Stimulated activated naive CD4-positive, alpha-beta T cell (primary cell): ENCODE measurements around the gene LZTS3.
"Not testable (repeated sequence)": the region's sequence is repeated elsewhere in the genome, so short reads cannot be mapped to it uniquely, and the experiment has no call there.

Experiments
- DNase-seq, 6 experiments: peaks; one replicate each; lab custom pipeline; 2025; lab: John Stamatoyannopoulos, UW

The LZTS3 gene

GRCh38 chr20:3135507-3136070, 37.8 kb downstream of the LZTS3 start:
- DNase-seq = no peak

GRCh38 chr20:3134151-3134550, 39.2 kb downstream of the LZTS3 start:
- DNase-seq = no peak

GRCh38 chr20:3133155-3133554, 40.2 kb downstream of the LZTS3 start:
- DNase-seq = no peak

GRCh38 chr20:3130051-3130600, 43.2 kb downstream of the LZTS3 start:
- no peak for DNase-seq

- DNase-seq = no peak
Observed at GRCh38 chr20:3129094-3129493, 44.3 kb downstream of the LZTS3 start.

GRCh38 chr20:3128275-3128984, 44.9 kb downstream of the LZTS3 start:
- DNase-seq = no peak

GRCh38 chr20:3126527-3126859, 46.9 kb downstream of the LZTS3 start:
- DNase-seq = no peak

GRCh38 chr20:3125776-3126526, 47.4 kb downstream of the LZTS3 start:
- DNase-seq = not testable (repeated sequence)

- DNase-seq = not testable (repeated sequence)
Observed at GRCh38 chr20:3124773-3125560, 48.4 kb downstream of the LZTS3 start.

- not testable (repeated sequence) for DNase-seq
Observed at GRCh38 chr20:3124163-3124562, 49.2 kb downstream of the LZTS3 start.

GRCh38 chr20:3123542-3123941, 49.8 kb downstream of the LZTS3 start:
- DNase-seq = no peak

GRCh38 chr20:3121955-3122610, 51.3 kb downstream of the LZTS3 start:
- DNase-seq = peak in 1 of 6 experiments; percentile 26

- peak; percentile 7 to 69 (median 52) for DNase-seq
Observed at GRCh38 chr20:3121271-3121911, 52.0 kb downstream of the LZTS3 start.

- DNase-seq = no peak
Observed at GRCh38 chr20:3119044-3119443, 54.3 kb downstream of the LZTS3 start.

- DNase-seq = peak; percentile 27 to 73 (median 50)
Observed at GRCh38 chr20:3117839-3118379, 55.4 kb downstream of the LZTS3 start.

GRCh38 chr20:3116341-3116740, 57.0 kb downstream of the LZTS3 start:
- no peak for DNase-seq

GRCh38 chr20:3115190-3116107, 57.9 kb downstream of the LZTS3 start:
- peak in 5 of 6 experiments; percentile 2 to 67 (median 53) for DNase-seq
